HCT116 (cell line): ENCODE data around the gene SCPEP1.

Source experiments
- CEBPB ChIP-seq: IDR thresholded peaks from 2 replicates; pipeline ENCODE4 v1.6.1; 2012; ENCODE audit warnings: low read depth
- EGR1 ChIP-seq: IDR thresholded peaks from 2 replicates; pipeline ENCODE4 v1.6.1; 2012; ENCODE audit warnings: low read depth
- EZH2 ChIP-seq: fragments of 200-600 bp; sonication (generic); IDR thresholded peaks from 2 replicates; pipeline ENCODE4 v1.6.1; 2017; ENCODE audit warnings: antibody characterized with exemption, mixed run types
- EZH2phosphoT487 ChIP-seq: fragments of 200-600 bp; IDR thresholded peaks from 2 replicates; pipeline ENCODE4 v1.6.1; 2018; ENCODE audit warnings: antibody characterized with exemption, borderline replicate concordance
- MAX ChIP-seq: IDR thresholded peaks from 2 replicates; pipeline ENCODE4 v1.6.1; 2012
- POLR2A ChIP-seq: IDR thresholded peaks from 2 replicates; pipeline ENCODE4 v1.7.0; 2011; ENCODE audit warnings: borderline replicate concordance; ENCODE audit not compliant: insufficient read depth, insufficient read length; ENCODE audit errors: extremely low read depth
- POLR2AphosphoS5 ChIP-seq: IDR thresholded peaks from 2 replicates; pipeline ENCODE4 v1.6.1; 2011; ENCODE audit warnings: mild to moderate bottlenecking, low read depth, low read length, moderate library complexity
- SIN3A ChIP-seq: IDR thresholded peaks from 2 replicates; pipeline ENCODE4 v1.6.1; 2012; ENCODE audit warnings: low read depth
- SP1 ChIP-seq: IDR thresholded peaks from 2 replicates; pipeline ENCODE4 v1.6.1; 2012; ENCODE audit warnings: low read depth
- SRF ChIP-seq: IDR thresholded peaks from 2 replicates; pipeline ENCODE4 v1.6.1; 2012; ENCODE audit warnings: low read depth
- ZFX ChIP-seq: fragments of 450-650 bp; IDR thresholded peaks from 2 replicates; pipeline ENCODE4 v1.6.1; 2017
- TF ChIP-seq, protein P1 (sequence below), 3 experiments: fragments of 200-600 bp in 1 of 3; sonication (generic) in 1 of 3; IDR thresholded peaks in 2 of 3; conservative IDR thresholded peaks in 1 of 3; 2 replicates each; pipeline ENCODE4 v1.5.1; 2012 to 2017; ENCODE audit warnings: low read depth in 2 of 3, low read length in 2 of 3, antibody characterized with exemption in 1 of 3, borderline replicate concordance in 1 of 3, control low read depth in 1 of 3, mild to moderate bottlenecking in 1 of 3, mixed read lengths in 1 of 3, mixed run types in 1 of 3, moderate library complexity in 1 of 3; ENCODE audit not compliant: insufficient read depth in 1 of 3

GRCh38 chr17:56976941-56977608 lies 856 bp upstream of the SCPEP1 start:
- TF ChIP-seq POLR2A (no peak), POLR2AphosphoS5 (no peak), SIN3A (no peak), ZFX (no peak), MAX (no peak), SRF (no peak), EZH2 (no peak), SP1 (no peak), CEBPB (no peak), EZH2phosphoT487 (no peak), EGR1 (no peak)
- TF ChIP-seq, protein P1, sequence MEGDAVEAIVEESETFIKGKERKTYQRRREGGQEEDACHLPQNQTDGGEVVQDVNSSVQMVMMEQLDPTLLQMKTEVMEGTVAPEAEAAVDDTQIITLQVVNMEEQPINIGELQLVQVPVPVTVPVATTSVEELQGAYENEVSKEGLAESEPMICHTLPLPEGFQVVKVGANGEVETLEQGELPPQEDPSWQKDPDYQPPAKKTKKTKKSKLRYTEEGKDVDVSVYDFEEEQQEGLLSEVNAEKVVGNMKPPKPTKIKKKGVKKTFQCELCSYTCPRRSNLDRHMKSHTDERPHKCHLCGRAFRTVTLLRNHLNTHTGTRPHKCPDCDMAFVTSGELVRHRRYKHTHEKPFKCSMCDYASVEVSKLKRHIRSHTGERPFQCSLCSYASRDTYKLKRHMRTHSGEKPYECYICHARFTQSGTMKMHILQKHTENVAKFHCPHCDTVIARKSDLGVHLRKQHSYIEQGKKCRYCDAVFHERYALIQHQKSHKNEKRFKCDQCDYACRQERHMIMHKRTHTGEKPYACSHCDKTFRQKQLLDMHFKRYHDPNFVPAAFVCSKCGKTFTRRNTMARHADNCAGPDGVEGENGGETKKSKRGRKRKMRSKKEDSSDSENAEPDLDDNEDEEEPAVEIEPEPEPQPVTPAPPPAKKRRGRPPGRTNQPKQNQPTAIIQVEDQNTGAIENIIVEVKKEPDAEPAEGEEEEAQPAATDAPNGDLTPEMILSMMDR (IDR thresholded peaks at IDR 0.05 in 2 of 3, conservative IDR thresholded peaks at IDR 0.05 in 1 of 3; ENCODE audit: borderline replicate concordance in 1 of 3, insufficient read depth in 1 of 3, low read depth in 2 of 3, low read length in 2 of 3) = no peak
